ENCODE results near the gene OR52B4. TPM values are rescaled to one million over a fixed set of nuclear protein-coding genes. Genes with fewer than 3 reads are reported as not detected.
"Not testable (repeated sequence)": the region's sequence is repeated elsewhere in the genome, so short reads cannot be mapped to it uniquely, and the experiment has no call there.

OR52B4 gene
- under 1 TPM in 1 of 5 donors, not detected in 4; 0.13 TPM for polyA plus RNA-seq (ENCODE audit: insufficient read depth in 1 of 5, insufficient read length in 5 of 5, low replicate concordance in 1 of 5)
- long read RNA-seq, donor 1: 0 reads
- long read RNA-seq, donor 2: 0 reads
- long read RNA-seq, donor 3: 0 reads
- long read RNA-seq, donor 4: 0 reads
- long read RNA-seq, donor 5: 0 reads
- long read RNA-seq, donor 6: 0 reads
- long read RNA-seq, donor 7: 0 reads
- long read RNA-seq, donor 8: 0 reads

DNA sequence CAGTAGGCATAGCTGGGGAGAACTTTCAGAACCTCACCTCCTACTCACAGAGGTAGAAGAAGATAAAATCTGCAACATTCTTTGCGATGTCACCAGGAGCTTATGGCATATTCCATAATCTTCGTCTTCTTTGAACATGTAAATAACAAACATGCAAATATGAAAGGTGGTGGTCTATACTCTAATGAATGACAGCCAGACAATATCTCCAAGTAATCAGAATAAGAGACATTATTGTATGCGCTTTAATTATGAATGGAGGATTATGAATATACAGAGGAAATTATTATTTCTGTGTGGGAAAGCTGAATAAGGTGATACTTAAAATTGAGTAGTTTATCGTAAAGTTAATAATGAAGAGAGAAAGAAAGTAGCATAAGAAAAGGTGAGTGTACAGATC is at the start of gene OR52B4:
Gene OR52B4 (minus strand): TSS at position 101 of the 400 bp plus-strand sequence. CDS start 91 bp downstream, at position 10.
- no peak for DNase-seq

- no peak for DNase-seq
Observed at GRCh38 chr11:4416816-4417215, 48.6 kb upstream of the OR52B4 start.

DNA sequence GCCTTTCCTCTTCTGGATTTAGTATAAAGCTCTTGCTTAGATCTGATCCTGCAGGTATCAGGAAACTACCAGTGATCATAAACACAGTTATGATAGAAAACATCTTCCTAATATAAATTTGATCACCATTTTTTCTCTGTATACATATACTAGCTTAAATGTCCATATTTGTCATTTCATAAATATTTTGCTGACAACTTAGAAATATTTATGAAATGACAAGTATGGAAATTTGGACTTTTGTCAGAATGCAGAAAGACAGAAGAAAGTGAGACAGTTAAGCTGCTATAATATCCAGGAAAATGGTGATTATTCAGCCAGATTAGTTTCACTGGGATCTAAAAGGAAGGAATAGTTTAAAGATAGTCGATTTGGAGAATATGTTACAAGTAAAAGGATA is 48.1 kb upstream of the OR52B4 start:
- no peak for DNase-seq

DNA sequence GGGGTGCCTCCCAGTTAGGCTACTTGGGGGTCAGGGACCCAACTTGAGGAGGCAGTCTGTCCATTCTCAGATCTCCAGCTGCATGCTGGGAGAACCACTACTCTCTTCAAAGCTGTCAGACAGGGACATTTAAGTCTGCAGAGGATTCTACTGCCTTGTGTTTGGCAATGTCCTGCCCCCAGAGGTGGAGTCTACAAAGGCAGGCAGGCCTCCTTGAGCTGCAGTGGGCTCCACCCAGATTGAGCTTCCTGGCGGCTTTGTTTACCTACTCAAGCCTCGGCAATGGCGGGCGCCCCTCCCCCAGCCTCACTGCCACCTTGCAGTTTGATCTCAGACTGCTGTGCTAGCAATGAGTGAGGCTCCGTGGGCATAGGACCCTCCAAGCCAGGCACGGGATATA is 38.0 kb upstream of the OR52B4 start:
- not testable (repeated sequence) for DNase-seq

DNA sequence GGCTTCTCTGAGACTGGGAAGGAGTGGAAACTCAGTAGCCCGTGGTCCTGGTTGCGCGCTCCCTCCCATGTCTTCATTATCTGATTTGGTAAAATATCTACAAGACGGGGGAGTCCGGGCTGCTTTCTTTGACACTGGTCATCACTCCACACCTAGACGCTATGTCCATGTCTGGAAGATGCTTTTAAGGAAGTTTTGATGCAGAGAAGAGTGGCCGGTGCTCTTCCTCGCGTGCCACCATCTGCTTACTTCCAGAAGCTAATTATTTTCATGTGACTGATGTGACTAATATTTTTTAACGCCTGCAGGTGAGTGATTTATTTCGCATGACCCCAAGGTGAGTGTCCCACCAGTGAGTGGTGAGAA is 25.7 kb upstream of the OR52B4 start:
- DNase-seq: no peak

DNA sequence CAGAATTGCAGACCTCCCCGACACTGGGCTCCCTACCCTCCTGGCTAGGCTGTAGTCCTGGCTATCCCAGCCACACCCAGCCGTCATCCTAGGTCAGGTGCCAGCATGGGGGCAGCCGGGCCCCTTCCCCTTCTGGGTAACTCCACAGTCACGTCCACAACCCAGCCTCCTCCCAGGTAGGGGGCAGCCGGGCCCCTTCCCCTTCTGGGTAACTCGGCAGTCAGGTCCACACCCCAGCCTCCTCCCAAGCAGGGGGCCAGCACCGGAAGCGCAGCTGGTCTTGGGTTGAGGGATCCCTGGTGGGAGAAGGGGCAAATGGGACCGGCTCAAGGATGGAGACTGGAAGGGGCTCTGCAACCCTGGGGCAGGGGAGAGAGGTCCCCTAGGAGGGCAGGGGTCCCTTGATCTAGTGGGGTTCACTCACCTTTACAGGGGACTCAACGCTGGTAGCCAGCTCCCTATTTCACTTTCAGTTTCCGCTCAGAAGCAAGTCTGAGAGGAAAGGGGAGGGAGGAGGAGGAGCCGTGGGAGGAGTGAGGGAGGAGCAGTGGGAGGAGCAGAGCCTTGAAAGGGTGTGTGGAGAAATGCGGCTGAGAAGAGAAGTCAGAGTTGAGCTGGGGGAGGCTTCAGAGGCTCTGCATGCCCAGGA is 25.1 kb upstream of the OR52B4 start, which contains the start of gene TRIM21:
Gene TRIM21 (minus strand): TSS at position 494 of the 649 bp plus-strand sequence. CDS start 3,293 bp downstream, outside the sequence.
- DNase-seq: peak; percentile 78 to 85

- no peak for DNase-seq
Observed at GRCh38 chr11:4388221-4388620, 20.0 kb upstream of the OR52B4 start.

DNA sequence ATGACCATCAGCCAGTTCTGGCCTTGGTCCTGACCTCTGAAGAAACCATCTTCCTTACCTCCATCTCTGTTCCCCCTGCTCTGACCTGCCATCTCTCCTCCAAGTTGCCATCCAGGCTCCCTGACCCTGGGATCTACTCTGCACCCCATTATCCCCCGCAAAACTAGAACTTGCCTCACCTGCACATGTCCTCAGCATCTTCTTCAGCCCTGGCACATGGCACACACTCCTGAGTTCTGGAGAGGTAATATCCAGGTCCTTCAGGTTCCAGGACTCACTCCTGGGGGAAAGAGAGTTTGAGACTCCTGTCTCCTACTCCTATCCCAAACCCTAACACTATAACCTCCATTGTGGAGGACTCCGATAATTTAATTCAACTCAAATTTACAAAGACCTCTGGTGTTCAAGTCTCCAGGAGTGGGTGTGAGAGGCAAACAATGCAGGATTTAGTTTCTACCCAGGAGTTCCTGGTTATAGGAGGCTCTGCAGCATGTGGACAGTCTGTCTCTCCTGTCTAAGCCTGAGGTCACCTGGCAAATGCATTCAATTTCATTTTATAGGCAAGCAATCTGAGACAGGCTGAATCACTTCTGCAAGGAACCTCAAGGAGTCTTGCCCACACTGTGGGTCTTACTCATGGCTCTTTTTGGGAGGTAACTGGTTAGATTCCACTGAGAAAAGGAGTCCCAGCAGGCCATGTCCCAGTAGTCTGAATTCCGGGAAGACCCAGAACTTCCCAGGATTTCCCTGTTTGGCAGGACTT is 18.0 kb upstream of the OR52B4 start:
- no peak for DNase-seq

DNA sequence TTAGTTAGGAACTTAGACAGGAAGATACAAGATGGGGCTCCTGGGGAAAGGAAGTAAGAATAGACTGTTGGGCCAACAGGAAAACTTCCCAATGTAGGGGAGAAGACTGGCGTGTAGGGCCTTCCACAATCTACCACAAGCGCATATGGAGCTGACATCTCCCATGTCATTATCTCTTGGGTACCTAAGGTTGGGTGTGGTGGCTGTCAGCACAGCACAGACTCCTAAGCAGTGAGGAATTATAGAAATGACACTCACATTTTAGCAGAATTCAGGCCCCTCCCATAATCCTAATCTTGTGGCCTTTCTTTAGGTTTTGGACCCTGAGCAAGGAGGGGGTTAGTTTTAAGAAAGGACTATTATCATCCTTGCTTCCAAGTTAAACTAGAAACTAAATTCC is 13.7 kb upstream of the OR52B4 start:
- no peak for DNase-seq

DNA sequence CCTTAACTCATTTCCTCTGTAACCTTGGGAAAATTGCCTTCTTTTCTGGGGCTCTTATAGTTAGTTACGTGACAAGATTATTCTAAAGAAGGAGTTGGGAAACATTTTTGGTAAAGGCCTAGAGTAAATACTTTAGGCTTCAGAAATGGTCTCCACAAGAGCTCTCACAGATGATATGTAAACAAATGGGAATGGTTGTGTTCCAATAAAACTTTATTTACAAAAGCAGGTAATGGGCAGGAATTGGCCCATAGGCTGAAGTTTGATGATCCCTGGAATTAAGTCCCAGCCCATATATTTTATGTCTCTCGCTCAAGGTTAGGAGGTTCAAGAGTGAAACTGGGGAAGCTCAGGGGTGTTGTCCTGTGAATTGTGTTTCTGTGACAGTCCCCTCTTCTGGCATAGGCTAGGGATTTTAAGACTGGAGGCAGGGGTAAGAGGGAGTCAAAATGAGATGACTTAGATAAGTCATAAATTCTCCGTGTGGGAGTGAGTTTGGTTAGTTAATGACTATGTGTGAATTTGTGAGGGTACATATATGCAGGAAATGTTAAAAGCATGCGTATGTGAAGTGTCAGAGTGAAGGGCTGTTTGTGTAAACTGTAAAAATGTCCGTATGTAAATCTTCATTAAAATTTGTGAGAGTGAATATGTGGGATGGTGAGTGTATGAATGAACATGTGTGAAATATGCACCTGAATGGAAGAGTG is 7.4 kb upstream of the OR52B4 start:
- no peak for DNase-seq

DNA sequence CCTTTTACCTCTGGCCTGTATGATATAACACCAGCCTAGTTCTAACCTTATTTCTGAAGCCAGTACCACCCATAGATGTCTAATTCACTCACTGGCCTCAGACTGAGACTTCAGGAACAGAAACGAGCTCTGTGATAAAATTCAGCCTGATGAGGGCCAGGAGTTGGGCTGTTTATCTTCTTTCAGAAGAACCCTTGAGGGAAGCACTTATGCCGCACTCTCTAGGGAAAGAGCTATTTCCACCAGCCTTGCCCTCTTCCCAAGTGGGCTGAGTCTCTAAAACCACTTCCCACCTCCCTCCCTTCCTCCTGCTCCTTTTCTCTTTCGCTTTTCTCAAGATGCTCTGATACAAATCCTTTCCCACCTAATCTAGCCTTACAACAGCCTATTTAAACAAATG is 2.0 kb upstream of the OR52B4 start:
- no peak for DNase-seq

DNA sequence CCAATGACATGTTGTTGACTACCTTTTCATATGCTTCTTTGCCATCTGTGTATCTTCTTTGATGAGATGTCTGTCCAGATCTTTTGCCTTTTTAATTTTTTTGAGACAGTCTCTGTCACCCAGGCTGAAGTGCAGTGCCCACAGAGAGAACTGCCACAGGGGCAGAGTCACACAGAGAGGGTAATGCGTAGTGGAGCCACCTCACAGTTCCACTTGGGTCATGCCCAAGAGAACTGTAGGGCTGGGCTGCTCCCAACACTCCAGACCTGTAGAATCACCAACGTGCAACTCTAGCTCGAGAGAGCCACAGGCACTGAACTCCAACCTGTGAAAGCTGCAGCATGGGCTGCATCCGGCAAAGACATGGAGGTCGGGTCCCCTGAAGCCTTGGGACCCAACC is 20.0 kb downstream of the OR52B4 start:
- DNase-seq: not testable (repeated sequence)

- not testable (repeated sequence) for DNase-seq
Observed at GRCh38 chr11:4345366-4345765, 22.8 kb downstream of the OR52B4 start.

DNA sequence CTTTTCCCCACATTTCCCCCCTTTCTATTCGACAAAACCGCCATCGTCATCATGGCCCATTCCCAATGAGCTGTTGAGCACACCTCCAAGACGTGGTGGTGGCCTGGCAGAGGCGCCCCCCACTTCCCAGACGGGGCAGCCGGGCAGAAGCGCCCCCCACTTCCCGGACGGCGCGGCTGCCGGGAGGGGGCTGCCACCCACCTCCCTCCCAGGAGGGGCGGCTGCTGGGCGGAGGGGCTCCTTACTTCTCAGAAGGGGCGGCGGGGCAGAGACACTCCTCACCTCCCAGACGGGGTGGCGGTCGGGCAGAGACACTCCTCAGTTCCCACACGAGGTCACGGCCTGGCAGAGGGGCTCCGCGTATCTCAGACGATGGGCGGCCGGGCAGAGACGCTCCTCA is 33.8 kb downstream of the OR52B4 start:
- not testable (repeated sequence) for DNase-seq

Other genes starting within 250 kb of the OR52B4 start
- gene TRIM21, start 25.3 kb upstream of the OR52B4 start, polyA plus RNA-seq (ENCODE audit: insufficient read depth in 1 of 5, insufficient read length in 5 of 5, low replicate concordance in 1 of 5): 10 to 100 TPM; 24.5 to 35.4 (median 27.9) TPM
- not detected for gene OR52K2, start 80.9 kb upstream of the OR52B4 start, polyA plus RNA-seq (ENCODE audit: insufficient read depth in 1 of 5, insufficient read length in 5 of 5, low replicate concordance in 1 of 5)
- under 1 TPM; 0.17 to 0.43 (median 0.41) TPM for gene OR52K1, start 114.3 kb upstream of the OR52B4 start, polyA plus RNA-seq (ENCODE audit: insufficient read depth in 1 of 5, insufficient read length in 5 of 5, low replicate concordance in 1 of 5)
- gene OR52M1, start 176.8 kb upstream of the OR52B4 start, polyA plus RNA-seq (ENCODE audit: insufficient read depth in 1 of 5, insufficient read length in 5 of 5, low replicate concordance in 1 of 5): not detected
- gene OR52I2, start 213.4 kb upstream of the OR52B4 start, polyA plus RNA-seq (ENCODE audit: insufficient read depth in 1 of 5, insufficient read length in 5 of 5, low replicate concordance in 1 of 5): under 1 TPM in 1 of 5 donors, not detected in 4; 0.06 TPM
- under 1 TPM; 0.04 to 0.12 (median 0.10) TPM for gene OR52I1, start 225.7 kb upstream of the OR52B4 start, polyA plus RNA-seq (ENCODE audit: insufficient read depth in 1 of 5, insufficient read length in 5 of 5, low replicate concordance in 1 of 5)
- 10 to 100 TPM; 15.9 to 22.1 (median 19.6) TPM for gene TRIM68, start 239.8 kb upstream of the OR52B4 start, polyA plus RNA-seq (ENCODE audit: insufficient read depth in 1 of 5, insufficient read length in 5 of 5, low replicate concordance in 1 of 5)